Mucosa of descending colon (tissue), 3 donors: ENCODE measurements around the gene CHST3. TPM values are rescaled to one million over a fixed set of nuclear protein-coding genes. Genes with fewer than 3 reads are reported as not detected.

Experiments used
- ATAC-seq: fragments of 200-7000 bp; cut with Tn5 transposase; one replicate; pipeline ENCODE4 v1.9.1; 2020; ENCODE audit warnings: mild to moderate bottlenecking, moderate library complexity
- DNase-seq, 3 donors: peaks; one replicate each; pipeline ENCODE4 v3.0.0-alpha.2; 2020
- H3K36me3 ChIP-seq: fragments of 200-600 bp; one replicate; pipeline ENCODE4 v1.8.0; 2021; ENCODE audit warnings: low read depth, mild to moderate bottlenecking
- H3K4me1 ChIP-seq: fragments of 200-600 bp; one replicate; pipeline ENCODE4 v1.8.0; 2021; ENCODE audit warnings: low read depth, mild to moderate bottlenecking
- H3K4me3 ChIP-seq: fragments of 200-600 bp; one replicate; pipeline ENCODE4 v1.8.0; 2021; ENCODE audit warnings: mild to moderate bottlenecking
- H3K9me3 ChIP-seq: fragments of 200-600 bp; one replicate; pipeline ENCODE4 v1.8.0; 2021; ENCODE audit warnings: mild to moderate bottlenecking
- intact Hi-C, 2 donors: fragments of 100-400 bp; cut with DNase I in 1 of 2; cut with micrococcal nuclease in 1 of 2; formaldehyde crosslinking; loops; one replicate each; pipeline versions ENCODE4 v1.11.0 to v1.11.1; 2022; cut with DNase I, micrococcal nuclease
- total RNA-seq, 3 donors: library from RNA; stranded (reverse); fragmentation: NEBNext Ultra II Directional in 2 of 3; extraction: Animal tissue kit (Norgen Biotek cat#: 25700) in 2 of 3; gene quantifications; one replicate each; pipeline versions ENCODE4 v1.2.1 to v1.2.4, GENCODE V29; 2021 to 2023
- TF ChIP-seq, protein P1 (sequence below): fragments of 200-600 bp; IDR thresholded peaks from one replicate; pipeline ENCODE4 v1.8.0; 2022; ENCODE audit warnings: antibody characterized with exemption, mild to moderate bottlenecking
- donor health status: DM: no; HTN: no; CAD: no; lungs with moderate emphysema.
- donor health status: DM: no; HTN: no; CAD: no.
- donor health status: DM: no; HTN: yes; CAD: no.

The CHST3 gene
- total RNA-seq, 3 donors from 2014 or later: 1.1 to 15.7 (median 3.1) TPM

DNA sequence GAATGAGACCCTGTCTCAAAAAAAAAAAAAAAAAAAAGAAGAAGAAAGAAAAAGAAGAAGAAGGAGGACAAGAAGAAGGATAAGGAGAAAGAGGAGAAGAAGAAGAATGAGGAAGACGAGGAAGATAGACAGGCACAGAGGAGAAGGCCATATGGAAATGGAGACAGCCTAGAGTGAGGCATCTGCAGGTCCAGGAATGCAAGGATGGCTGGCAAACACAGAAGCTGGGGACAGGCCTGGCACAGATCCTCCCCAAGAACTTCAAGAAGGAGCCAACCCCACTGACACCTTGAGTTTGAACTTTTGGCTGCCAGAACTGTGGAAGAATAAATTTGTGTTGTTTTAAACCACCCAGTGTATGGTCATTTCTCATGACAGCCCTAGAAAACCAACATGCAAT, 85.3 kb downstream of the CHST3 start:
- no peaks in the 10 kb centered on the region for H3K9me3 ChIP-seq
- TF ChIP-seq, protein P1, sequence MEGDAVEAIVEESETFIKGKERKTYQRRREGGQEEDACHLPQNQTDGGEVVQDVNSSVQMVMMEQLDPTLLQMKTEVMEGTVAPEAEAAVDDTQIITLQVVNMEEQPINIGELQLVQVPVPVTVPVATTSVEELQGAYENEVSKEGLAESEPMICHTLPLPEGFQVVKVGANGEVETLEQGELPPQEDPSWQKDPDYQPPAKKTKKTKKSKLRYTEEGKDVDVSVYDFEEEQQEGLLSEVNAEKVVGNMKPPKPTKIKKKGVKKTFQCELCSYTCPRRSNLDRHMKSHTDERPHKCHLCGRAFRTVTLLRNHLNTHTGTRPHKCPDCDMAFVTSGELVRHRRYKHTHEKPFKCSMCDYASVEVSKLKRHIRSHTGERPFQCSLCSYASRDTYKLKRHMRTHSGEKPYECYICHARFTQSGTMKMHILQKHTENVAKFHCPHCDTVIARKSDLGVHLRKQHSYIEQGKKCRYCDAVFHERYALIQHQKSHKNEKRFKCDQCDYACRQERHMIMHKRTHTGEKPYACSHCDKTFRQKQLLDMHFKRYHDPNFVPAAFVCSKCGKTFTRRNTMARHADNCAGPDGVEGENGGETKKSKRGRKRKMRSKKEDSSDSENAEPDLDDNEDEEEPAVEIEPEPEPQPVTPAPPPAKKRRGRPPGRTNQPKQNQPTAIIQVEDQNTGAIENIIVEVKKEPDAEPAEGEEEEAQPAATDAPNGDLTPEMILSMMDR: no peak
- ATAC-seq (no peak), DNase-seq (no peak)
- no peak overlapping the region for H3K4me3 ChIP-seq
- no peaks in the 10 kb centered on the region for H3K4me1 ChIP-seq
- intact Hi-C loops: loop anchor here (5.0 kb wide), 3 partner anchors 92 to 152 kb away; no protein-coding TSS in a partner anchor
- H3K36me3 ChIP-seq: no peaks in the 10 kb centered on the region

DNA sequence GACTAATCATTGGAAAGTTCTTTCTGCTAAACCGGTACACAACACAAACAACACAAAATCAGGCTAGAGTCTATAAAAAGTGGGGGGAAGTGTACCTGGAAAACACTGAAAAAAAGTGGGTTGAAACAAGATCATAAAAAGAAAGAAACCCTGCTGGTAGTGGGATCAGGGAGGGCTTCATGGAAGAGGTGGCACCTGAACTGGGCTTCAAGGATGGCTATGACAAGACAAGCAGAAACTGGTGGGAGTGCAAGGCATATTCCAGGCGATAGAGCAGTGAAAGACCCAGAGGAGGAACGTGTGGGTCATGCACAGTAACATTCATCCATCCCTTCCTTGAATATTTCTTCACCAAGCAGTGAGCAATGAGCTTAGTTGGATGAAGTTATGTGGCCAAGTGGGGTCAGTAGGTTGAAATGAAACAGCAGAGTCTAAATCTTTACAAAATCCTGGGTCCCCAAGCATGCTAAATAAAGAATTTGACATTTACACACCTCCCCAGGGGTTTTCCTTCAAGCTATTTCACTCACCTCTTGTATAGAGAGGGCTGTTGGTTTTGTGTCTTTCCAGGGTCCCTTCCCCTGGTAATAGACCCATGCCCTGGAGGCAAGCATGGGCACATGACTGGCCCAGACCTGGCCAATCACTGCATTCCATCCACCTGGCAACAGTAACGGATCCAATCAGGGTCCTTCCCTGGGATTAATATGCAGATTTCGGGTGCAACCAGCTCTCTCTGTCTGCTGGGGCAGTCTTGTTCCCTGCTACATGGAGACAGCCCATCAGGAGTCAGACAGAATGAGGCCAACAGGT, 86.0 kb downstream of the CHST3 start:
- no peak overlapping the region for H3K4me3 ChIP-seq
- TF ChIP-seq, protein P1: no peak
- DNase-seq (no peak), ATAC-seq (no peak)
- no peaks in the 10 kb centered on the region for H3K4me1 ChIP-seq
- no peaks in the 10 kb centered on the region for H3K9me3 ChIP-seq
- intact Hi-C loops: loop anchor here (5.0 kb wide), 3 partner anchors 93 to 153 kb away; no protein-coding TSS in a partner anchor
- no peaks in the 10 kb centered on the region for H3K36me3 ChIP-seq

DNA sequence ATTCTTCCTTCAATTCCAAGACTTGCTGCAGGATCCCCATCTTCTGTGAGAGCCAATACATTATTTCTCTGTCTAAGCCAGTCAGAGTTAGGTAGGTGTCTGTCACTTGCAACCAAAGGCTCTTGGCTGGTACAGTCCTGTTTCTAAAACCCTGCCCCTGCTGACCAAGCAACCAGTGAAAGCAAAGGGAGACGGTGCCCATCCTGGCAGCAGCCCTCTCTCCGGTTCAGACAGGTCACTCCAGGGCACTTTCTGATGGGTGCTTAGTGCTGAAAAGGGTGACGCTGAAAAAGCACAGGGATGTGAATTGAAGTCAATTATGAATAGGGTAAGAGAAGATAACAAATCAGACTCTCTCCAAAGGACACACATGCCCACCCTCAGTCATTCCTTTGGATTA, 86.7 kb downstream of the CHST3 start:
- Histone ChIP-seq H3K4me1 (no peaks in the 10 kb centered on the region), H3K9me3 (no peaks in the 10 kb centered on the region), H3K4me3 (no peak overlapping the region), H3K36me3 (no peaks in the 10 kb centered on the region)
- ATAC-seq (no peak), DNase-seq (no peak)
- intact Hi-C loops: no loop called here
- TF ChIP-seq, protein P1: no peak

DNA sequence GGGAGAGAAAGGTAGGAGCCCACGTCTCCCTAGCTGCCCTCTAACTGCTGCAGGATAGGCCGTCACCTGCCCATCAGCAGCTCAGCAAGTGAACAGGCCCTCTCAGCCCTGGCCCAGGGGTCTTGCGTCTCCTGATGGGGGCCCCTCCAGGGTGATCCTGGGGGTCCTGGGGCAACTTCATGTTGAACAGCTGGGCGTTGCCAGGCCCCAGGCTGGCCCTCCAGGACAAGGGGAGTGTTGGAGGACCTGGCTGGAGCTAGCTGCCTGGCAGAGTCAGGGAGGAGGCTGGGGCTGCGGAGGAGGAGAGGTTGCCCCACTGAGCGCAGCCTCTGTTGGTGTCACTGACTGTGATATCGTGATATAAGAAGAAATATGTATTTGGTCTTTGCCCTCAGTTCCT, 89.5 kb downstream of the CHST3 start:
- ATAC-seq (no peak), DNase-seq (no peak)
- intact Hi-C loops: no loop called here
- Histone ChIP-seq H3K9me3 (no peaks in the 10 kb centered on the region), H3K36me3 (no peaks in the 10 kb centered on the region), H3K4me1 (no peaks in the 10 kb centered on the region), H3K4me3 (no peak overlapping the region)
- TF ChIP-seq, protein P1: no peak

DNA sequence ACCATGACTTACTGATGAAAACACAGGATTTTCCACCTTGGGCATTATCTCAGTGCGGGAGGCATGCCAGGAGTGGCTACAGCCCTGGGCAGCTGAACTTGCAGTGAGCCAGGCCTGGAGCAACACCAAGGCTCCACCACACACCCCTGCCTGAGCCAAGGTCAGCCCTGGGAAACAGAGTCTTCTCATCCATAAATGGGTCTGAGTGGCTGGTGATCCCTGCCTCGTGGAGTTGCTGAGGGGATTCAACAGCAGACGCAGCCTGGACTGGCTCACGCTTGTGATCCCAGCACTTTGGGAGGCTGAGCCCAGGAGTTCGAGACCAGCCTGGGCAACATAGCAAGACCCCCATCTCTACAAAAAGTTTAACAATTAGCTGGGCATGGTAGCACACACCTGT, 91.9 kb downstream of the CHST3 start:
- intact Hi-C loops: no loop called here
- Histone ChIP-seq H3K4me3 (no peak overlapping the region), H3K9me3 (no peaks in the 10 kb centered on the region), H3K36me3 (no peaks in the 10 kb centered on the region), H3K4me1 (no peaks in the 10 kb centered on the region)
- ATAC-seq (no peak), DNase-seq (no peak)
- TF ChIP-seq, protein P1: no peak
